OCI-M2 (cell line): ENCODE data around the gene ILKAP.

Experiments
- DNase-seq: peaks from one replicate; lab custom pipeline; 2025; ENCODE audit not compliant: unreplicated experiment; lab: John Stamatoyannopoulos, UW

ILKAP gene

DNA sequence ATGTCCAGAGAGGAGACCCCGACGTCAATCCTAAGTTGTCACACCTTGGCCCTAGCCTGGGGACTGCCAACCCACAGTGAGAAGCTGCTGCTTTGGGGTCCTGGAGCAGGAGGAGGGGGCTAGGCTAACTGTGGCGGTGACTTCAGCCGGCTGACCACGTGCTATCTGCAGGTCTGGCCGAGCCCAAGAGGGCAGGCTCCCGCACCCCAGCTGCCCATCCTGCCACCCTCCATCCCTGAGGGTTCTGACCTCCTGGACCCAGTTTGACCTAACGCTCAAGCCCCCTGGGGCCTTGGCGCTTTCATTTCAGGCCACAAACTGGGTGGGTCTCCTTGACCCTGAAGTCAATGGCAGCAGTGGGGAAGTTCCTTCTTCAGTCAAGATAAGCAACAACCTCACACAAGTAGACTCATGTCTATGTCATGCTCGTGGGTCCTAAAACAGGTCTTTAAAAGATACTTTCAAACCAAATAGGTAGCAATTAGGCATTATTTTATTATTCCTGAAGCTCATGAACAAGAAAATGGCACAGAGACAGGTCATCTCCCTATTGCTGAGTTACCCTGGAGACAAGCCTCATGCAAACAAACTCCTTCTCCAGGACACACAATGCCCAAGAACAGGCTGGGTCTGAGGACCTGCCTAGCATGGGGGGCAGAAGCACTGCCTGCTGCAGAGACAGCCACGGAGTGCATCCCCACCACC lies 34.1 kb upstream of the ILKAP start:
- no peak for DNase-seq

DNA sequence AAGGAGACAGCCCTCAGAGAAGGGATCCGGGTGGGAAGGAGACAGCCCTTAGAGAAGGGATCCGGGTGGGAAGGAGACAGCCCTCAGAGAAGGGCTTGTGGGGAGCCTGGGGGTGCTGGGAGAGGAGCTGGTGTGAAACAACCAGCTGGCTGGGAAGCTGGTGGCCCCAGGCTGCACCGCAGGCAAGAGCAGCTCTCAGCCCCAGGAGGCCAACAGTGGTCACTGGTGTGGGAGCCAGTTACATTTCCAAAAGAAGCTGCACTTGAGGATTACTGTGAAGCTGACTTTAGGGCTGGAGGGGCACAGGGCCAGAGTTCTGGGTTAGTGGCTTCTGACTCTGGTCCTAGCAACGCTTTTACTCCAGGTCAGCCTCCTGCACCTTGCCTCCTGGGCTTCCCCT lies 33.1 kb upstream of the ILKAP start:
- DNase-seq, result no peak

DNA sequence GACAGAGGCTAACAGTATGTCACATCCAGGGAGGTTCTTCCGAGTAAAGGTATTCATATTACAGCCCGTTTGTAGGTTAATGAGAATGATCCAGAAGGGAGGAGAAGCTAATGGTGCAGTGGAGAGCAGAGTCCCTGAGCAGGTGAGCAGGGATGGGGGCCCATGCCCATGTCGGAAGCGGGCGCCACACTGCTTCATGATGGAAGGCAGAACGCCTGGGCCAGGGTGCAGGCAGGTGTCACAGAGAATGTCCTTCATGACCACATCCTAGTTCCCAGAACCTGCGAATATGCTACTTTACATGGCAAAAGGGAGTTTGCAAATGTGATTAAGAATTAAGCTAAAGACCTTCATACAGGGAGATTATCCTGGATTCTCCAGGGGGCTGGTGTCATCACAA lies 32.4 kb upstream of the ILKAP start:
- no peak for DNase-seq

- DNase-seq, result no peak
Measured at GRCh38 chr2:238235331-238235732, 31.8 kb upstream of the ILKAP start.

DNA sequence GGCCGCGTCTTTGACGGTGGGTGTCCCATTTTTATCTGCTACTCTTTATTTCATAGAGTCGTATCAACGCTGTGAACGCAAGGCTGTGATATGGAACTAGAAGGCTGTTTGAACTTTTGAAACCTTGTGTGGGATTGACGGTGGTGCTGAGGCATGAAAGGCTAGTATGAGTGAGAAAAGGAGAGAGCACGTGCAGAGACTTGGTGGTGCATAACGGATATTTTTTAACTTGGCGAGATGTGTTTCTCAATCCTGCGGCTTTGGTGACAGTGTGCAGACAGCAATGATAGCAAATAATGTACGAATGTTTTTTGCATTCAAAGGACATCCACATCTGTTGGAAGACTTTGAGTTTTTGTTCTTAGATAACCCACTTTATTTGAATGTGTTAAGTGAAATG lies 30.1 kb upstream of the ILKAP start:
- no peak for DNase-seq

DNA sequence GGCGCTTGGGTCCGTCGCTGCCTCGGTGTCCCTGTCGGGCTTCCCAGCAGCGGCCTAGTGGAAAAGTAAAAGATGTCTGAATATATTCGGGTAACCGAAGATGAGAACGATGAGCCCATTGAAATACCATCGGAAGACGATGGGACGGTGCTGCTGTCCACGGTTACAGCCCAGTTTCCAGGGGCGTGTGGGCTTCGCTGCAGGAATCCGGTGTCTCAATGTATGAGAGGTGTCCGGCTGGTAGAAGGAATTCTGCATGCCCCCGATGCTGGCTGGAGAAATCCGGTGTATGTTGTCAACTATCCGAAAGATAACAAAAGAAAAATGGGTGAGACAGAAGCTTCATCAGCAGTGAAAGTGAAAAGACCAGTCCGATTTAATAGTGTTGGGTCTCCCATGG lies 28.3 kb upstream of the ILKAP start:
- DNase-seq, result no peak

DNA sequence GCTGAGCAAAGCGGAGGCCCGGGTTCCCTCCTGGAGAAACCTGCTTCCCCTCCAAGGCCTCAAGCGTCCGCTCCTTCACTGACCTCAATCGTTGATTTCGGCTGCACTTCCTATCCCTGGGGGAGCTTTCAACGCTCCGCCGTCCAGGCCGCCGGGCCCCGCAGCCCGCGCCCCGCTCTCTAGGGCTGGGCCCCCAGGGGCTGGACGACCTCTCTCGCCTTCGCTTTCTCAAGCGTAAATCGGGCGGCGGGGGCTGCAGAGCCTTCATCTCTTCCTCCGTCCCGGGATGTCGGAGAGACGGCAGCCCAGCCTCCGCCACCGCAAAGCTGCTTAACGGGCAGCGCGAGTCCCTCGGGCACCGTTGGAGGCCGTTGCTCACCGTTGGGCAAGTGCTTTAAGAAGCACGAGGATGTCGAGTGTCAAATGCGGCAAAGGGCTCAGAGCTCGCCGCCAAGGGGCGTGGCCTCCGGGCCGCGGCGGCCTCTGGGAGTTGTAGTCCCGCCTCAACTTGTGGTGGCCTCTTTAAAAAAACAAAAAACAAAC lies 27.8 kb upstream of the ILKAP start:
- DNase-seq, result no peak

GRCh38 chr2:238230699-238231098 lies 27.2 kb upstream of the ILKAP start:
- DNase-seq, result no peak

DNA sequence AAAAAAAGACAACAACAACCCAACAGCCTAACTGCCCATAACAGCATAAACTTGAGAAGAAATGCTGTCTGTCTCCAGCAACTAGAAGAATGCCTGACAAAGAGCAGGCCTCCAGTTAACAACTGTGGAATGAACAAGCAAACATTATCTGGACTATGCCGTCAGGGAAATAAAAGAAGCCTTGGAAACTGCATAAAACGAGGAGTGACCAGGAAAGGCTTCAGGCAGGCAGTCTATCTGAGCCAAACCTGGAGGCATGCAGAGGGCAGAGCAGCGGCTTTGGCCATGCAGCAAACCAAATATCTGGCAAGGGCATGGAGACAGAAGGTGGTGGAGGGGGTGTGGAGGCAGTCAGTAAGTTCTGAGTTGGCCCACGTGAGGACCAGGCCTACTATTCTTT lies 25.2 kb upstream of the ILKAP start:
- no peak for DNase-seq

GRCh38 chr2:238227587-238228032 lies 24.1 kb upstream of the ILKAP start:
- no peak for DNase-seq

DNA sequence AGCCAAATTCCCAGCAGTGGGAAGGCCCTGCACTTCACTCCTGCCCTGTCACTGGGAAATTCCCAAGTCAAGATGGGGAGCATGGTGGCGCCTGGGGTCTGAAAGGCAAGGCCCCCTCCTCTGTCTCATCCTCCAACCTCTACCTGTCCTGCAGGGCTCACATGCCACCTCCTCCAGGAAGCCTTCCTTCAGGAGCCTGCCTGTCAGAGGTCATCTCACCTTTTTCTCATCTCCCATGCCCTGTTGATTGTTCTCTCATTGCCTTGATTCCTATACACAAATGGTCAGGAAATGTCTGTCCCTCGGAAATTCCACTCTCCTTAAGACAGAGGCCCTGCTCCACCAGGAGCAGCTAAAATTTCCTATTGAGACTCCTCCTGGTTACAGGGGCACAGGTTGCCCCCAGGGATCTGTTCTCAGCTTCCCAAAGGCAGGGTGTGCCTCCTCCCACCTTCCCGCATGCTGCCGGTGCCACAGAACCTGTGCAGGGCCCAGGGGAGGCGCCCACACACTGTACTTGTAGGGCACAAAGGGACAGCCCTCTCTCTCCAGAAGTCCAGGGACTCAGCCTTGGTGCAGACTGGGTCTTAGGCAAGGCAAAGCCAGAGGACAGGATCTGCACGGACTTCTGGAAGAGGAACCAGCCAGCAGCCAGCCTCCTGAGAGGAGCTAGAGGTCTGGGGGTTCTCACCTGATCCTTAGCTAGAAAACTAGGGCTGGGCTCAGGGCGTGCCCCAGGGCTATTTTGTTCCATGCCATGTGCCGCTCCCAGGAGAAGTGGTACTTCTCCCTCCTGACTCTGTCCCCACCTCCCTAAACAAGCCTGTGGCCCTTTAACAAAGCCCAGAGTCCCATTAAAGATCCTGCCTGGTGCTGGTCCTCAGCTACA lies 23.4 kb upstream of the ILKAP start:
- DNase-seq, result no peak

DNA sequence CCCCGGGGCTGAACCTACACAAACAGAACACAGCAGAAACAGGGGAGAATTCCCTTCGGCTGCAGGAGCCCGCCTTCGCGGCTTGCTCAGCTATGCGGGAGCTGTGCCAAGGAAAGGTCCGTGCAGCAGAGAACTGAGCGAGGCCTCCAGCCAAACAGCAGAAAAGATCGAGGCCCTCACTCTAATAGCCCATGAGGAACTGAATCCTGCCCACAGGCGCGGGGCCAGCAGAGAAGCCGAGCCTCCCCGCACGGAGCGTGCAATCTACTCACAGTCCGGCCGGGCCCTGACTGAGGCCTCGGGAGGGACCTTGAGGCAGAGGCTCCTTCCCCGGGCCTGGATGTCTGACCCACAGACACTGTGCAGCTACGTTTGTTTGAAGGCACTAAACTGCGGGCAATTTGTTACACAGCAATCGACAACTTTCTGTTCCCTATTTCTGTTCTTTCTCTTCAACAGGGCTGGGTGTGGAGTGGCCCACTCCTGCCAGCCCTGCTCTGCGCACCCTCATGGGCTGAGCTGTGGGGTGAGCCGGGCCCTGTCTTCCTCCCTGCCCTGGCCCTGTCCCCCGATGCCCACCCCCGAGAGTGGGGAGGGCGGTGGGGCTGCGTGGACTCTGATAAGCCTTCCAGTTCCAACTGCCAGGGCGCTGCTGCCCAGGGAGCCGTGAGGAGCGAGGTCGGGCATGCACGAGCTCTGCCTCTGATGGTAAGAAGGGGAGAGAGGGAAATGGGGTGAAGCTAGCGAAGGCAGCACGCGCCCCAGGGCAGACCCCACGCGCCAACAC lies 22.6 kb upstream of the ILKAP start:
- no peak for DNase-seq

DNA sequence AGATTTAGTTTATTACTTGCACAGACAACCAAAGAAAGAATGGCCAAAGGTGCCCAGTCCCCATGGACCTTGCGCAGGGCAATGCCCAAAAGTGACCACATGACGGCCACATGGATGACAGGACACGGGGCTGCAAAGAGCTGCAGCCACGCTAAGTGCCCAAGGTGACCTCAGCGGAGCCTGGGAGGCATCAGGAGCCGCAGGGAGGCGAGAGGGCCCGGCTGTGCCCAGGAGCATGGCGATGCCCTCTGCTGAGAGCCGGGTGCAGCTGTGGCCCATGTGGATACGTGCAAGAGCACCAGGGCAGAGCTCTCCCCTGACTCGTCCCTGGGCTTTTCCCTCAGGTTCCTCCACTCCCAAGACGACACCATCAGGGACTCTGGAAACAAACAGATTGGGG lies 21.6 kb upstream of the ILKAP start:
- DNase-seq, result no peak

DNA sequence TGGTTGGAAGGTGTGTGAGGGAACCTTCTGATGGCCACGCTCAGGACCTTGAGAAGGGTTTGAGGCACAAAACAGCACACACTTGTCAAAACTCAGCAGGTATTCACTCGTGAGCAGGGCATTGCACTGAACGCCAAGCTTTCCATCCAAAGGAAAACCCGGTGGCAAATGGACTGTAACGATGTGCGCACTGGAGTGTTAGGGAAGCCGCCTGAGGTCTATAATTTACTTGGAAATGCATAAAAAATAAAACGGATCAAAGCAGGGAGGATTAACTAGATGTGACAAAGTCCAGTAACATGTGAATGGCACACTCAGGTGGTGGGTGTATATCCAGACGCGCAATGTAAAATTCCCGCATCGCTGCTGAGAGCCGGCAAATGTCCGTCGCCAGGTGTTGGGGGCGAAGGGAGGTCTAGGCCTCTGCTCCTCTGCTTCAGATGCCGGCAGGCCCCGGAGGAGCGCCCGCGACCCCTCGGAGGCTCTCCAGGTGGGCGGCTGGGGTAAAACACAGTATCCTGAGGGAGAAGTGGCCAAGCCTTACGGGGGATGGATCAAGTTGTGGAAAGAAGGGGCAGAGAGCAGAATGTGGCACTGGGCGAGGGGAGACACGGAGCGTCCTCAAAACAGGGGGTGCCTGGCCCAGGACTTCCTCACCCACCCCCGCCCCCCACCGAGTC lies 21.0 kb upstream of the ILKAP start:
- no peak for DNase-seq

DNA sequence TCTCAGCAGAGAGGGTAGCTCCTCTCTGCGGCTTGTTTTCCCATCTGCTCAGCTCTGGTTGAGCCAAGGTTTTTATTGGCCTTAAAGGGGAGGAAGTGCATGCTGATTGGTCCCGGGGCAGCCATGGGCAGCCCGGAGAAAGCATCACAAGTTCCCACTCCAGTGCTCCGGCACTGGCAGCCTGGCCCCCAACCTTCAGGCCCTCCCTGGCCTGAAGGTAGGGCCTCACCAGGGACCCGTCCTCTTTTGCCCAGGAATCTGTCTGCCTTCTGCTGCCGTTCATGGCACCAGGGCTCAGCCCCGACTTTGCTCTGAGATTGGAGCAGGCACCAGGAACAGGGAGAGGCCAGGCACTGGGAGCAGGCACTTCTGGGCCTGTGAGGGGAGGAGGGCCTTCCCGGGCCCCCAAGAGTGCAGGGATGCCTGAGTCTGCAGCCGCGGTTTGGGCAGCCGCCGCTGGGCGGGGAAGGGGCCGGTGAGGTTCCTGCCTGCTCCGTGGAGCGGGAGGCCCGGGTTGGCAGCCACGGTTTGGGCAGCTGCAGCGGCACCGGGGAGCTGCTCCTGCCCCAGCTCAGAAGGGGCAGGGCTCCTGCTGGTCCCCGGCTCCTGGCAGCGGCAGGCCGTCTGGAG lies 17.5 kb upstream of the ILKAP start:
- DNase-seq, result no peak

DNA sequence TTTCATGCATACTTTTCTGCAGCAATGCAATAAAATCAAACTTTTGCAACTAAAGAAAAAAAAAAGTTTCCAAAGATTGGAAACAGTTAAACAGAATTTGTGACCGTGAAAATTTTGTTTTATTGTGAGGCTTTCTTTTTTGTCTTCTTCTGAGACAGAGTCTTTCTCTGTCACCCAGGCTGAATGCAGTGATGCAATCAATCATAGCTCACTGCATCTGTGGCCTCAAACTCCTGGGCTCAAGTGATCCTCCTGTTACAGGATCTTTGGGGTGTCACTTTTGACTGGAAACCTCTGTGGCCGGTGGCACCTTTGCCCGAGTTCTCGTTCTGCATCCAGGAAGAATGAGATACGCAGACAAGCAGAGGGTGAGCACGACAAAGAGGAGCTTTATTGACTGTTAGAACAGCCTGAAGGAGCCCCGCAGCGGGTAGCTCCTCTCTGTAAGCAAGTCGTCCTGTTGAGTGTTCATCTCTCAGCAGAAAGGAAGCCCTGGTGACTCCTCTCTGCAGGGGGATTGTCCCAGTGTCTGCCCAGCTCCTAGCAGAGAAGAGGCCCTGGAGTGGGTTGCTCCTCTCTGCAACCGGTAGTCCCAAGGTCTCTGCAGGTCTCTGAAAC lies 16.9 kb upstream of the ILKAP start:
- DNase-seq, result no peak

DNA sequence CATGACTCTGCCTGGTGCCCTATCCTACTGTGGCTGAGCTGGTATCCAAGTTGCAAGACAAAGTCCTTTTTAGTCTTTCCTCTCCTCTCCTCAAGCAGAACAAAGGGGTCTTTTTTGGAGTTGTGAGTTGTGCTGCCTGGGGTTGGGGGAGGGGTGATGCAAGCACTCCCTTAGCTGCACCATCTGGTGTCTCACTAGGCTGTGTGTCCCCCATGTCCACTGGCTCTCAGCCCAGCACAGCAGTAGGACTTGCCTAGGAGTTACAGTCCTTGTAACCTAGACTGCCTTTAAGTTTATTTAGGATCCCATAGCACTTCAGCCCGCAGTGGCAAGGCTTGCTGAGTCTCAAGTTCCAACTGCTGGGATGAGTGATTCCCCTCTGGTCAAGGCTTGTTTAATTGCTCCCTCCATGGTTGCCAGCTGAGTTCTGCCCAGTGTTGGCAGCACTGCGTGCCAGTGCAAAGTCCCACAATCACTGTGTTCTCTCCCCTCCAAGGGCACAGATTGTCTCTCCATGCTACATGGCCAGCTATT lies 13.2 kb upstream of the ILKAP start:
- no peak for DNase-seq

- DNase-seq, result no peak
Measured at GRCh38 chr2:238207006-238207405, 3.5 kb upstream of the ILKAP start.

DNA sequence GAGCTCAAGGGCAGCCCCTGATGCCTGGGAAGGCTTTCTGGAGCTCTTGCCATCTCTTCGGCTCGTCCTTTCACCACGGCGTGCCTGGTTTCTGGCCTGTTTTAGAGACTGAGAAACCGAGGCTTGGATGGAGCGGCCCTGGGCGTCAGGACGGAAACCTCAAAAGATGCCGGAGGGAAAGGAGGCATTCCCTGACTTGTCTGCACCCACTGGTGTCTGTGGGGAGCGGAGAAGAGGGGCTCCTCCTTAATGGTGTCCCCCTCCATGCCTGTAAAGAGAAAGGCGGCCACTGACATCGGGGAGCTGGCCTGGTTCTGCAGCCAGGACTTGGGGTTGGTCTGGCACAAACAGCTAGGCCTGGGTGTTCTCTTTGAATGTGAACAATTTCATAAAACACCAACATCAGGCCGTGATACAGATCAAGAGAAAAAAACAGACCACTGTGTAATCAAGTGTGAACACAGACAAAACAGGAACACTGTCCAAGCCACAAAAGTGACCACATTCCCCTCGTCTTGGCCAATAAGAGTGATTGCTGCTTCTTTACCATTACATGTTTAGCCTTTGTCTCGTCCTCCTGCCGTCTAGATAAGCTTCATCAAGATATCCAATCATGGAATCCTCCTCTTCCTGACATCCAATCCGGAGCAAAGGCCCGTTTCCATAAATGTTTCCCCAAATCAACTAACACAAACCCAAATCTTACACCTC lies 633 bp upstream of the ILKAP start:
- no peak for DNase-seq
